ENCODE data around the gene MTHFD1L.

GRCh38 chr6:151024597-151024996 is 159.1 kb downstream of the MTHFD1L start:
- TF ChIP-seq, protein P1, sequence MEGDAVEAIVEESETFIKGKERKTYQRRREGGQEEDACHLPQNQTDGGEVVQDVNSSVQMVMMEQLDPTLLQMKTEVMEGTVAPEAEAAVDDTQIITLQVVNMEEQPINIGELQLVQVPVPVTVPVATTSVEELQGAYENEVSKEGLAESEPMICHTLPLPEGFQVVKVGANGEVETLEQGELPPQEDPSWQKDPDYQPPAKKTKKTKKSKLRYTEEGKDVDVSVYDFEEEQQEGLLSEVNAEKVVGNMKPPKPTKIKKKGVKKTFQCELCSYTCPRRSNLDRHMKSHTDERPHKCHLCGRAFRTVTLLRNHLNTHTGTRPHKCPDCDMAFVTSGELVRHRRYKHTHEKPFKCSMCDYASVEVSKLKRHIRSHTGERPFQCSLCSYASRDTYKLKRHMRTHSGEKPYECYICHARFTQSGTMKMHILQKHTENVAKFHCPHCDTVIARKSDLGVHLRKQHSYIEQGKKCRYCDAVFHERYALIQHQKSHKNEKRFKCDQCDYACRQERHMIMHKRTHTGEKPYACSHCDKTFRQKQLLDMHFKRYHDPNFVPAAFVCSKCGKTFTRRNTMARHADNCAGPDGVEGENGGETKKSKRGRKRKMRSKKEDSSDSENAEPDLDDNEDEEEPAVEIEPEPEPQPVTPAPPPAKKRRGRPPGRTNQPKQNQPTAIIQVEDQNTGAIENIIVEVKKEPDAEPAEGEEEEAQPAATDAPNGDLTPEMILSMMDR (IDR thresholded peaks at IDR 0.05), result no peak
- TF ChIP-seq POLR2A (IDR thresholded peaks at IDR 0.05; ENCODE audit: low read depth) (no peak), POLR2AphosphoS5 (IDR thresholded peaks at IDR 0.05) (no peak), EP300 (IDR thresholded peaks at IDR 0.05) (no peak)
